H1 (cell line): ENCODE data around the gene ATP9B.

Experiments used
- ATF3 ChIP-seq: IDR thresholded peaks from 2 replicates; pipeline ENCODE4 v1.6.1; 2011; ENCODE audit warnings: low read depth, mild to moderate bottlenecking, low read length; ENCODE audit not compliant: insufficient read depth
- CTCF ChIP-seq, 3 experiments: IDR thresholded peaks; 1 replicate in 2 of 3; 2 replicates in 1 of 3; pipeline versions ENCODE4 v1.5.1 to v1.6.1; 2011; ENCODE audit warnings: low read length in 3 of 3, mild to moderate bottlenecking in 3 of 3, inconsistent platforms in 2 of 3, low read depth in 1 of 3, moderate library complexity in 1 of 3; ENCODE audit not compliant: insufficient read depth in 1 of 3; ENCODE audit errors: control extremely low read depth in 1 of 3
- MAX ChIP-seq: IDR thresholded peaks from 2 replicates; pipeline ENCODE4 v1.6.1; 2012; ENCODE audit warnings: inconsistent platforms
- POLR2A ChIP-seq, 2 experiments: IDR thresholded peaks; 1 replicate in 1 of 2; 2 replicates in 1 of 2; pipeline ENCODE4 v1.6.1; 2011; ENCODE audit warnings: low read depth in 2 of 2, low read length in 2 of 2, mild to moderate bottlenecking in 2 of 2; ENCODE audit errors: control extremely low read depth in 1 of 2
- RBBP5 ChIP-seq: IDR thresholded peaks from 2 replicates; pipeline ENCODE4 v1.7.1; 2012; ENCODE audit warnings: low read depth, mild to moderate bottlenecking, inconsistent platforms, low read length, moderate library complexity, borderline replicate concordance
- RFX5 ChIP-seq: IDR thresholded peaks from 2 replicates; pipeline ENCODE4 v1.6.1; 2011; ENCODE audit warnings: low read depth, low read length, improper control_type of control experiment, borderline replicate concordance
- RXRA ChIP-seq: IDR thresholded peaks from 2 replicates; pipeline ENCODE4 v1.6.1; 2011; ENCODE audit warnings: low read depth, mild to moderate bottlenecking, low read length, moderate library complexity; ENCODE audit not compliant: insufficient read depth
- SP1 ChIP-seq: IDR thresholded peaks from 2 replicates; pipeline ENCODE4 v1.6.1; 2011; ENCODE audit warnings: low read depth, low read length
- SUZ12 ChIP-seq: fragments of 200-600 bp; sonication (generic); IDR thresholded peaks from 2 replicates; pipeline ENCODE4 v1.6.1; 2012; ENCODE audit warnings: mild to moderate bottlenecking, inconsistent platforms, low read length, moderate library complexity, mixed read lengths
- USF2 ChIP-seq: IDR thresholded peaks from 2 replicates; pipeline ENCODE4 v1.6.1; 2011; ENCODE audit warnings: low read length, improper control_type of control experiment
- ZNF274 ChIP-seq: IDR thresholded peaks from 2 replicates; pipeline ENCODE4 v1.7.0; 2012; ENCODE audit warnings: low read length, borderline replicate concordance; ENCODE audit errors: extremely low read depth

GRCh38 chr18:79427368-79428225, 358.4 kb downstream of the ATP9B start:
- TF ChIP-seq CTCF (IDR thresholded peaks at IDR 0.05; ENCODE audit: control extremely low read depth in 1 of 3, insufficient read depth in 1 of 3, low read depth in 1 of 3, low read length in 3 of 3) (no peak), RFX5 (no peak), USF2 (no peak), POLR2A (IDR thresholded peaks at IDR 0.05; ENCODE audit: control extremely low read depth in 1 of 2, low read depth in 2 of 2, low read length in 2 of 2) (no peak), RXRA (no peak), MAX (no peak), ATF3 (no peak), SUZ12 (no peak), SP1 (no peak), ZNF274 (no peak), RBBP5 (no peak)
